Measurements from ENCODE around the gene RGS7BP. TPM values are rescaled to one million over a fixed set of nuclear protein-coding genes. Genes with fewer than 3 reads are reported as not detected.

The RGS7BP gene
- total RNA-seq, 1 donor from 2014 or later = 1.0 TPM

- H3K27ac Mint-ChIP-seq = no peak overlapping the region
- no peak for DNase-seq (ENCODE audit: low spot score in 2 of 2, unreplicated experiment in 2 of 2)
- H3K4me3 Mint-ChIP-seq = no peak overlapping the region
- H3K27me3 Mint-ChIP-seq (ENCODE audit: low read depth) = peaks cover 3% of the 10 kb centered on the region
- H3K9me3 Mint-ChIP-seq = peaks cover under 1% of the 10 kb centered on the region
- H3K4me1 Mint-ChIP-seq = no peaks in the 10 kb centered on the region
- H3K36me3 Mint-ChIP-seq = no peaks in the 10 kb centered on the region
- no peak for TF ChIP-seq CTCF (IDR thresholded peaks at IDR 0.05; ENCODE audit: unreplicated experiment)
Measured at GRCh38 chr5:64595031-64595855, 89.4 kb downstream of the RGS7BP start.

GRCh38 chr5:64599226-64599625 is 93.4 kb downstream of the RGS7BP start:
- Mint-ChIP-seq H3K4me1 (no peaks in the 10 kb centered on the region), H3K36me3 (no peaks in the 10 kb centered on the region), H3K9me3 (no peaks in the 10 kb centered on the region), H3K27me3 (ENCODE audit: low read depth) (peaks cover 14% of the 10 kb centered on the region), H3K4me3 (no peak overlapping the region), H3K27ac (no peak overlapping the region)
- no peak for DNase-seq (ENCODE audit: low spot score in 2 of 2, unreplicated experiment in 2 of 2)
- TF ChIP-seq CTCF (IDR thresholded peaks at IDR 0.05; ENCODE audit: unreplicated experiment) = no peak

- no peaks in the 10 kb centered on the region for H3K9me3 Mint-ChIP-seq
Measured at GRCh38 chr5:64603676-64604075, 97.9 kb downstream of the RGS7BP start.

GRCh38 chr5:64606926-64607325 is 101.1 kb downstream of the RGS7BP start:
- Mint-ChIP-seq H3K27ac (no peak overlapping the region), H3K4me1 (no peaks in the 10 kb centered on the region), H3K4me3 (no peak overlapping the region), H3K36me3 (no peaks in the 10 kb centered on the region), H3K27me3 (ENCODE audit: low read depth) (peaks cover 16% of the 10 kb centered on the region), H3K9me3 (no peaks in the 10 kb centered on the region)
- no peak for TF ChIP-seq CTCF (IDR thresholded peaks at IDR 0.05; ENCODE audit: unreplicated experiment)
- DNase-seq (ENCODE audit: low spot score in 2 of 2, unreplicated experiment in 2 of 2) = no peak

More at GRCh38 chr5:64603676-64604075, 97.9 kb downstream of the RGS7BP start:
- no peaks in the 10 kb centered on the region for H3K4me1 Mint-ChIP-seq
- H3K27me3 Mint-ChIP-seq (ENCODE audit: low read depth) = peaks cover 21% of the 10 kb centered on the region
- H3K4me3 Mint-ChIP-seq = no peak overlapping the region
- TF ChIP-seq CTCF (IDR thresholded peaks at IDR 0.05; ENCODE audit: unreplicated experiment) = no peak
- DNase-seq (ENCODE audit: low spot score in 2 of 2, unreplicated experiment in 2 of 2) = no peak
- H3K27ac Mint-ChIP-seq = no peak overlapping the region
- H3K36me3 Mint-ChIP-seq = no peaks in the 10 kb centered on the region

- H3K27me3 Mint-ChIP-seq (ENCODE audit: low read depth) = peaks cover 43% of the 10 kb centered on the region
- no peaks in the 10 kb centered on the region for H3K36me3 Mint-ChIP-seq
- no peaks in the 10 kb centered on the region for H3K9me3 Mint-ChIP-seq
- TF ChIP-seq CTCF (IDR thresholded peaks at IDR 0.05; ENCODE audit: unreplicated experiment) = peak; percentile 32
- no peak overlapping the region for H3K4me3 Mint-ChIP-seq
- peak in 1 of 2 experiments; percentile 40 for DNase-seq (ENCODE audit: low spot score in 2 of 2, unreplicated experiment in 2 of 2)
- no peaks in the 10 kb centered on the region for H3K4me1 Mint-ChIP-seq
- H3K27ac Mint-ChIP-seq = no peak overlapping the region
Measured at GRCh38 chr5:64612344-64612961, 106.6 kb downstream of the RGS7BP start.

All from mesothelial cell of epicardium (in vitro differentiated cells).